ENCODE data around the gene DNAJC9. TPM values are rescaled to one million over a fixed set of nuclear protein-coding genes. Genes with fewer than 3 reads are reported as not detected.

The DNAJC9 gene
- total RNA-seq, 2 donors from 2014 or later, result 13.9 to 17.8 TPM

DNA sequence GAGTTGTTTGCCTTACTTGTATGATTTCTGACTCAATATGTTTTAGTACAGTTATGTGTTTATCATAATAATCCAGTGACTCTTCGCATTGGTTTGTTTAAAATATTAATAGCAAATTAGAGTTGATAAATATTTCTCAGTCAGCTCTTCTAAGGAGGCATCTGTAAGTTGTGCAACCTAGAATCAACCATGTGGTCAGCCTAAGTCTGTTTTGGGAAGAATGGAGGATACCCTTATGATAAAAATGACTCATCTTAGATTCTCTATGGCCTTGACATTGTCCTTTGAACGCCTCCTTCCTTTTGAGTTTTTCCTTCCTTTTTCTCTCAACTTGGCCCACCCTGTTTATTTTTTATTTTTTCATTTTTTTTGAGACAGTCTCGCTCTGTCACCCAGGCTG lies 18.8 kb downstream of the DNAJC9 start:
- no peaks in the 10 kb centered on the region for H3K36me3 ChIP-seq
- H3K27ac ChIP-seq, result no peak overlapping the region
- no peaks in the 10 kb centered on the region for H3K4me1 ChIP-seq (ENCODE audit: control insufficient read depth in 1 of 2, low read depth in 2 of 2)
- no peaks in the 10 kb centered on the region for H3K27me3 ChIP-seq (replicated peaks; ENCODE audit: insufficient read depth)
- TF ChIP-seq, protein P1, sequence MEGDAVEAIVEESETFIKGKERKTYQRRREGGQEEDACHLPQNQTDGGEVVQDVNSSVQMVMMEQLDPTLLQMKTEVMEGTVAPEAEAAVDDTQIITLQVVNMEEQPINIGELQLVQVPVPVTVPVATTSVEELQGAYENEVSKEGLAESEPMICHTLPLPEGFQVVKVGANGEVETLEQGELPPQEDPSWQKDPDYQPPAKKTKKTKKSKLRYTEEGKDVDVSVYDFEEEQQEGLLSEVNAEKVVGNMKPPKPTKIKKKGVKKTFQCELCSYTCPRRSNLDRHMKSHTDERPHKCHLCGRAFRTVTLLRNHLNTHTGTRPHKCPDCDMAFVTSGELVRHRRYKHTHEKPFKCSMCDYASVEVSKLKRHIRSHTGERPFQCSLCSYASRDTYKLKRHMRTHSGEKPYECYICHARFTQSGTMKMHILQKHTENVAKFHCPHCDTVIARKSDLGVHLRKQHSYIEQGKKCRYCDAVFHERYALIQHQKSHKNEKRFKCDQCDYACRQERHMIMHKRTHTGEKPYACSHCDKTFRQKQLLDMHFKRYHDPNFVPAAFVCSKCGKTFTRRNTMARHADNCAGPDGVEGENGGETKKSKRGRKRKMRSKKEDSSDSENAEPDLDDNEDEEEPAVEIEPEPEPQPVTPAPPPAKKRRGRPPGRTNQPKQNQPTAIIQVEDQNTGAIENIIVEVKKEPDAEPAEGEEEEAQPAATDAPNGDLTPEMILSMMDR (IDR thresholded peaks at IDR 0.05), result no peak
- no peak overlapping the region for H3K4me3 ChIP-seq
- ATAC-seq (ENCODE audit: insufficient number of reproducible peaks, low FRiP score, low read depth) (no peak), DNase-seq (ENCODE audit: low spot score) (no peak)
- H3K9me3 ChIP-seq, result no peaks in the 10 kb centered on the region

DNA sequence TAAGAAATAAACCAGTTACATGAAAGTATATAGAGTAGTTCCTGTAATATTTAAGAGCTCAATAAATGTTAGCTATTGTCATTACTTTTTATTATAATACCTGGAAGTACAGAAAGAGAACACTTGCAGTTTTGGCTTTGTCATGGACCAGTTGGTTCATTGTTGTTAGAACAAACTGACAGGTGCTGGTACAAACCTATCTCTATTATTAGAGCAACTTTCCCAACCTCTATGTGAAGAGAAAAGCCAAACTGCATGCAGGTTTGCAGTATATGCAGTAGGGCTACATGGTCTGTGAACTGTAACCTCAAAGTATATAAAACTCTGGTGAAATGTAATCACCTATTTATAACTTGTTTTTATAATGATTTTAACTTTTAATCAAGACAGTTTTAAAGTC lies 20.4 kb downstream of the DNAJC9 start:
- Histone ChIP-seq H3K9me3 (no peaks in the 10 kb centered on the region), H3K36me3 (no peaks in the 10 kb centered on the region), H3K27ac (no peak overlapping the region), H3K27me3 (replicated peaks; ENCODE audit: insufficient read depth) (no peaks in the 10 kb centered on the region), H3K4me1 (ENCODE audit: control insufficient read depth in 1 of 2, low read depth in 2 of 2) (no peaks in the 10 kb centered on the region), H3K4me3 (no peak overlapping the region)
- ATAC-seq (ENCODE audit: insufficient number of reproducible peaks, low FRiP score, low read depth) (no peak), DNase-seq (ENCODE audit: low spot score) (no peak)
- TF ChIP-seq, protein P1 (IDR thresholded peaks at IDR 0.05), result no peak

DNA sequence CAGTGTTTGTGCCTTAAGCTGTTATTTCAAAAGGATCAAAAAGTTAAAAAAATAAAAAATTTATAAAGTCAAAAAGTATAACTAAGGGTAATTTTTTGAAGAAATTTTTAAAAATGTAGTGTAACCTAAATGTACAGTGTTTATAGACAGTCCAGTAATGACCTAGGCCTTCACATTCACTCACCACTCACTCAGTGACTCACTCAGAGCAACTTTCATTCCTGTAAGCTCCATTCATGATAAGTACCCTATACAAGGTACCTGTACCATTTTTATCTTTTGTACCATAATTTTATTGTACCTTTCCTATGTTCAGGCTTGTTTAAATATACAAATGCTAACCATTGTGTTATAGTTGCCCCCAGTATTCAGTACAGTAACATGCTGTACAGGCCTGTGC lies 21.5 kb downstream of the DNAJC9 start:
- no peak overlapping the region for H3K27ac ChIP-seq
- no peaks in the 10 kb centered on the region for H3K36me3 ChIP-seq
- no peaks in the 10 kb centered on the region for H3K27me3 ChIP-seq (replicated peaks; ENCODE audit: insufficient read depth)
- no peak overlapping the region for H3K4me3 ChIP-seq
- no peaks in the 10 kb centered on the region for H3K4me1 ChIP-seq (ENCODE audit: control insufficient read depth in 1 of 2, low read depth in 2 of 2)
- DNase-seq (ENCODE audit: low spot score), result no peak
- no peaks in the 10 kb centered on the region for H3K9me3 ChIP-seq
- no peak for ATAC-seq (ENCODE audit: insufficient number of reproducible peaks, low FRiP score, low read depth)
- TF ChIP-seq, protein P1 (IDR thresholded peaks at IDR 0.05), result no peak

DNA sequence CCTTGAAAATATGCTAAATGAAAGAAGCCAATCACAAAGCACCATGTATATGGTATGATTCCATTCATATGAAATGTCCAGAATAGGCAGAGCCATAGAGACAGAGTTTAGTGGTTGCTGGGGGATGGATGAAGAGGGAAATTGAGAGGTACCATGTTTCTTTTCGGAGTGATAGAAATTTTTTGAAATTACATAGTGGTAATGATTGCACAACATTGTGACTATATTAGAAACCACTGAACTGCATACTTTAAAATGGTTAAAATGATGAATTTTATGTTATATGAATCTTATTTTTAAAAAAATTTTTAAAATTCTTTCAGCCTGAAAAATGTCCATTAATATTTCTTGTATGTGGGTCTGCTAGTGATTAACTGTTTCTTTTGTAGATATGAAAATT lies 26.1 kb downstream of the DNAJC9 start:
- no peaks in the 10 kb centered on the region for H3K27me3 ChIP-seq (replicated peaks; ENCODE audit: insufficient read depth)
- TF ChIP-seq, protein P1 (IDR thresholded peaks at IDR 0.05), result no peak
- H3K9me3 ChIP-seq, result no peaks in the 10 kb centered on the region
- no peaks in the 10 kb centered on the region for H3K4me1 ChIP-seq (ENCODE audit: control insufficient read depth in 1 of 2, low read depth in 2 of 2)
- DNase-seq (ENCODE audit: low spot score), result no peak
- ATAC-seq (ENCODE audit: insufficient number of reproducible peaks, low FRiP score, low read depth), result no peak
- no peak overlapping the region for H3K27ac ChIP-seq
- peaks cover 6% of the 10 kb centered on the region for H3K36me3 ChIP-seq
- no peak overlapping the region for H3K4me3 ChIP-seq

DNA sequence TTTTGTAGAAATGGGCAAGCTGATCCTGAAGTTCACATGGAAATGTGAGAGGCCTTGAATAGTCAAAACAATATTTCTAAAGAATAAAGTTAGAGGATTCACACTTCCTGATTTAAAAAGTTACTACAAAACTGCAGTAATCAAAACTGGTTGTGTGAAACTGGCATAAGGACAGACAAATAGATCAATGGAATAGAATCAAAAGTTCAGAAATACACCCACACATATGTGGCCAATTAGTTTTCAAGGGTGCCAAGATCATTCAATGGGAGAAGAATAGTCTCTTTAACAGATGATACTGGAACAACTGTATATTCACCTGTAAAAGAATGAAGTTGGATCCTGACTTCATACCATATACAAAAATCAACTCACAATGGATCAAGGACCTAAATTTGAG lies 27.7 kb downstream of the DNAJC9 start:
- Histone ChIP-seq H3K27me3 (replicated peaks; ENCODE audit: insufficient read depth) (no peaks in the 10 kb centered on the region), H3K36me3 (peaks cover 6% of the 10 kb centered on the region), H3K4me1 (ENCODE audit: control insufficient read depth in 1 of 2, low read depth in 2 of 2) (no peaks in the 10 kb centered on the region), H3K27ac (no peak overlapping the region), H3K9me3 (no peaks in the 10 kb centered on the region), H3K4me3 (no peak overlapping the region)
- no peak for DNase-seq (ENCODE audit: low spot score)
- TF ChIP-seq, protein P1 (IDR thresholded peaks at IDR 0.05), result no peak
- no peak for ATAC-seq (ENCODE audit: insufficient number of reproducible peaks, low FRiP score, low read depth)
